ENCODE measurements around the gene ENKUR. TPM values are rescaled to one million over a fixed set of nuclear protein-coding genes. Genes with fewer than 3 reads are reported as not detected.

The ENKUR gene
- total RNA-seq, 6 experiments from 2014 or later: 0.14 to 0.33 (median 0.23) TPM; not detected in 1

- DNase-seq: no peak
- H3K27me3 Mint-ChIP-seq (ENCODE audit: insufficient read depth): no peaks in the 10 kb centered on the region
- H3K27ac Mint-ChIP-seq: no peak overlapping the region
- no peaks in the 10 kb centered on the region for H3K9me3 Mint-ChIP-seq
- TF ChIP-seq CTCF (IDR thresholded peaks at IDR 0.05): no peak
- peaks cover 17% of the 10 kb centered on the region for H3K4me1 Mint-ChIP-seq (ENCODE audit: low read depth)
- H3K4me3 Mint-ChIP-seq: no peak overlapping the region
- no peaks in the 10 kb centered on the region for H3K36me3 Mint-ChIP-seq (ENCODE audit: low read depth)
Observed at GRCh38 chr10:24988831-24989640, 26.9 kb downstream of the ENKUR start.

- Mint-ChIP-seq H3K27me3 (ENCODE audit: insufficient read depth) (peaks cover 1% of the 10 kb centered on the region; the same call in 1 of the 2 replicates), H3K27ac (no peak overlapping the region), H3K36me3 (ENCODE audit: low read depth) (no peaks in the 10 kb centered on the region), H3K9me3 (no peaks in the 10 kb centered on the region), H3K4me3 (no peak overlapping the region), H3K4me1 (ENCODE audit: low read depth) (peaks cover 18% of the 10 kb centered on the region)
- no peak for TF ChIP-seq CTCF (IDR thresholded peaks at IDR 0.05)
- DNase-seq: no peak
Observed at GRCh38 chr10:24984906-24985305, 31.1 kb downstream of the ENKUR start.

GRCh38 chr10:24983946-24984345 lies 32.0 kb downstream of the ENKUR start:
- peak; percentile 28 for DNase-seq
- H3K27me3 Mint-ChIP-seq (ENCODE audit: insufficient read depth): peaks cover 1% of the 10 kb centered on the region; the same call in 1 of the 2 replicates
- H3K36me3 Mint-ChIP-seq (ENCODE audit: low read depth): no peaks in the 10 kb centered on the region

GRCh38 chr10:24983130-24983529 lies 32.8 kb downstream of the ENKUR start:
- H3K9me3 Mint-ChIP-seq: no peaks in the 10 kb centered on the region
- no peak for DNase-seq
- no peak overlapping the region for H3K27ac Mint-ChIP-seq
- peaks cover 1% of the 10 kb centered on the region; the same call in 1 of the 2 replicates for H3K27me3 Mint-ChIP-seq (ENCODE audit: insufficient read depth)
- H3K4me1 Mint-ChIP-seq (ENCODE audit: low read depth): peaks cover 18% of the 10 kb centered on the region
- no peaks in the 10 kb centered on the region for H3K36me3 Mint-ChIP-seq (ENCODE audit: low read depth)
- no peak overlapping the region for H3K4me3 Mint-ChIP-seq
- TF ChIP-seq CTCF (IDR thresholded peaks at IDR 0.05): no peak

More at GRCh38 chr10:24983946-24984345, 32.0 kb downstream of the ENKUR start:
- Mint-ChIP-seq H3K27ac (0 out of 2 replicates have a peak overlapping the region, but pooled peaks have one; percentile 2), H3K4me3 (no peak overlapping the region), H3K9me3 (no peaks in the 10 kb centered on the region), H3K4me1 (ENCODE audit: low read depth) (peaks cover 18% of the 10 kb centered on the region)
- TF ChIP-seq CTCF (IDR thresholded peaks at IDR 0.05): no peak

GRCh38 chr10:24982319-24983112 lies 33.4 kb downstream of the ENKUR start:
- DNase-seq: no peak
- no peak overlapping the region for H3K27ac Mint-ChIP-seq
- no peaks in the 10 kb centered on the region for H3K9me3 Mint-ChIP-seq
- peaks cover 1% of the 10 kb centered on the region; the same call in 1 of the 2 replicates for H3K27me3 Mint-ChIP-seq (ENCODE audit: insufficient read depth)
- peaks cover 18% of the 10 kb centered on the region for H3K4me1 Mint-ChIP-seq (ENCODE audit: low read depth)
- H3K36me3 Mint-ChIP-seq (ENCODE audit: low read depth): no peaks in the 10 kb centered on the region
- no peak overlapping the region for H3K4me3 Mint-ChIP-seq
- no peak for TF ChIP-seq CTCF (IDR thresholded peaks at IDR 0.05)
